Midbrain (tissue), 1 donor: ENCODE measurements around the gene ACTN3.
"Not testable (repeated sequence)": the region's sequence is repeated elsewhere in the genome, so short reads cannot be mapped to it uniquely, and the experiment has no call there.

Source experiments
- DNase-seq: peaks from one replicate; lab custom pipeline; 2025; lab: John Stamatoyannopoulos, UW

The ACTN3 gene

GRCh38 chr11:66546368-66546965 lies at the start of gene ACTN3:
Gene ACTN3 (plus strand): TSS chr11:66546903. CDS start chr11:66546938, 35 bp downstream.
- no peak for DNase-seq

- DNase-seq = no peak
These were observed 49.5 kb upstream of the ACTN3 start for GRCh38 chr11:66497206-66497605.

GRCh38 chr11:66498506-66498905 lies 48.2 kb upstream of the ACTN3 start:
- no peak for DNase-seq

GRCh38 chr11:66505276-66505816 lies 41.4 kb upstream of the ACTN3 start:
- no peak for DNase-seq

GRCh38 chr11:66509131-66509561 lies 37.6 kb upstream of the ACTN3 start:
- DNase-seq = no peak

GRCh38 chr11:66510271-66510989 lies 36.3 kb upstream of the ACTN3 start, which contains the start of gene BBS1:
Gene BBS1 (plus strand): TSS chr11:66510635. CDS start chr11:66510660, 25 bp downstream.
- DNase-seq = peak; percentile 82

- DNase-seq = peak; percentile 34
These were observed 35.7 kb upstream of the ACTN3 start for GRCh38 chr11:66510990-66511339.

GRCh38 chr11:66523611-66524010 lies 23.1 kb upstream of the ACTN3 start:
- no peak for DNase-seq

- no peak for DNase-seq
These were observed 22.2 kb upstream of the ACTN3 start for GRCh38 chr11:66524304-66525040.

GRCh38 chr11:66529069-66529468 lies 17.6 kb upstream of the ACTN3 start:
- no peak for DNase-seq

- no peak for DNase-seq
These were observed 17.0 kb upstream of the ACTN3 start for GRCh38 chr11:66529655-66530054.

GRCh38 chr11:66530927-66531709 lies 15.6 kb upstream of the ACTN3 start:
- no peak for DNase-seq

GRCh38 chr11:66531841-66532240 lies 14.9 kb upstream of the ACTN3 start:
- DNase-seq = no peak

- DNase-seq = no peak
These were observed 13.9 kb upstream of the ACTN3 start for GRCh38 chr11:66532784-66533183.

- DNase-seq = no peak
These were observed 7.4 kb upstream of the ACTN3 start for GRCh38 chr11:66539170-66539869.

- no peak for DNase-seq
These were observed 6.9 kb upstream of the ACTN3 start for GRCh38 chr11:66539870-66540213.

- not testable (repeated sequence) for DNase-seq
These were observed 6.1 kb upstream of the ACTN3 start for GRCh38 chr11:66540598-66540997.

- DNase-seq = no peak
These were observed 4.8 kb upstream of the ACTN3 start for GRCh38 chr11:66541892-66542291.

GRCh38 chr11:66542362-66542761 lies 4.3 kb upstream of the ACTN3 start:
- DNase-seq = no peak

- no peak for DNase-seq
These were observed 3.2 kb upstream of the ACTN3 start for GRCh38 chr11:66543263-66544107.
